ENCODE measurements around the gene PPP1R9A.

Gene PPP1R9A

DNA sequence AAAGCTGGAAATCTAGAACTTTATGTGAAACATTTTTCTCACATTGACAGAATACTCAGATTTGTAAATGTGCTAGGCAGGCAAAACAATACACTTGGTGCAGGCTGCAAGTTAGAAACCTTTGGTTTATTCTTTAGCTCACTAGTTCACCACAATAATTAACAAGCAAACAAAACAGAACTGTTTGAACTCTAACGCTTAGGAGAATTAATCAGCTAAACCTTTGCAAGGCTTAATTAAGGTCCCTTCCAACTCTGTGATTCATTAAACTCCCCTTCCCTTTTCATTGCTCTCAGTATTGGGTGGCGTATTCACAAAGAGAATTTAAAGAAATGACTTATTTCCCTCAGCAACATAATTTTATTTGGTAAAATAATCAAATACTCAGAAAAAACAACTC, 317.9 kb downstream of the PPP1R9A start:
- no peak overlapping the region for H3K27ac ChIP-seq
- no peaks in the 10 kb centered on the region for H3K4me1 ChIP-seq
- H3K4me3 ChIP-seq (ENCODE audit: low read depth, low read length): no peak overlapping the region
- H3K4me2 ChIP-seq (ENCODE audit: low read length): no peak overlapping the region
- H2AFZ ChIP-seq: no peak overlapping the region
- no peaks in the 10 kb centered on the region for H3K27me3 ChIP-seq (ENCODE audit: control insufficient read depth, insufficient read depth, low read length)
- H3K36me3 ChIP-seq (ENCODE audit: control insufficient read depth, insufficient read depth, low read length): no peaks in the 10 kb centered on the region
- H3K79me2 ChIP-seq: no peaks in the 10 kb centered on the region
- H3K9ac ChIP-seq: no peak overlapping the region
- no peaks in the 10 kb centered on the region for H3K9me3 ChIP-seq (ENCODE audit: control insufficient read depth, low read length)
- TF ChIP-seq, protein P1, sequence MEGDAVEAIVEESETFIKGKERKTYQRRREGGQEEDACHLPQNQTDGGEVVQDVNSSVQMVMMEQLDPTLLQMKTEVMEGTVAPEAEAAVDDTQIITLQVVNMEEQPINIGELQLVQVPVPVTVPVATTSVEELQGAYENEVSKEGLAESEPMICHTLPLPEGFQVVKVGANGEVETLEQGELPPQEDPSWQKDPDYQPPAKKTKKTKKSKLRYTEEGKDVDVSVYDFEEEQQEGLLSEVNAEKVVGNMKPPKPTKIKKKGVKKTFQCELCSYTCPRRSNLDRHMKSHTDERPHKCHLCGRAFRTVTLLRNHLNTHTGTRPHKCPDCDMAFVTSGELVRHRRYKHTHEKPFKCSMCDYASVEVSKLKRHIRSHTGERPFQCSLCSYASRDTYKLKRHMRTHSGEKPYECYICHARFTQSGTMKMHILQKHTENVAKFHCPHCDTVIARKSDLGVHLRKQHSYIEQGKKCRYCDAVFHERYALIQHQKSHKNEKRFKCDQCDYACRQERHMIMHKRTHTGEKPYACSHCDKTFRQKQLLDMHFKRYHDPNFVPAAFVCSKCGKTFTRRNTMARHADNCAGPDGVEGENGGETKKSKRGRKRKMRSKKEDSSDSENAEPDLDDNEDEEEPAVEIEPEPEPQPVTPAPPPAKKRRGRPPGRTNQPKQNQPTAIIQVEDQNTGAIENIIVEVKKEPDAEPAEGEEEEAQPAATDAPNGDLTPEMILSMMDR (IDR thresholded peaks at IDR 0.05): no peak

DNA sequence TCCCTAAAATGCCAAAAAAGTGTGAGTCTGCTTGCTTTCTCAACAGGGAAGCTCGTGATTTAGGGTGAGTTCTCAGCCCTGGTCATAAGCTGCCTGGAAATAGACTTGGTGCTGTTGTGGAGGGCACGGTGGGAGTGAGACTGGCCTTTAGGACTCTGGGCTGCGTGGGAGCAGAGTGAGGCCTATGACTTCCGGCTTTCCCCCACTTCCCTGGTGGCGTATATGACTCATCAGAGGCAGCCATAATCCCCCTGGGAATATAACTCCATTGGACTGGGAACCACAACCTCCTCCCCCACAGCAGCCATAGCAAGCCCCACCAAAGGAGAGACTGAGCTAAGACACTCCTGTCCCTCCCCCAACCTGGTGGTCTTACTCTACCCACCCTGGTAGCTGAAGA, 321.9 kb downstream of the PPP1R9A start:
- no peak overlapping the region for H3K9ac ChIP-seq
- no peak overlapping the region for H3K27ac ChIP-seq
- H3K36me3 ChIP-seq (ENCODE audit: control insufficient read depth, insufficient read depth, low read length): no peaks in the 10 kb centered on the region
- no peaks in the 10 kb centered on the region for H3K9me3 ChIP-seq (ENCODE audit: control insufficient read depth, low read length)
- H2AFZ ChIP-seq: no peak overlapping the region
- no peaks in the 10 kb centered on the region for H3K4me1 ChIP-seq
- H3K27me3 ChIP-seq (ENCODE audit: control insufficient read depth, insufficient read depth, low read length): no peaks in the 10 kb centered on the region
- no peak overlapping the region for H3K4me2 ChIP-seq (ENCODE audit: low read length)
- no peak overlapping the region for H3K4me3 ChIP-seq (ENCODE audit: low read depth, low read length)
- TF ChIP-seq, protein P1 (IDR thresholded peaks at IDR 0.05): no peak
- H3K79me2 ChIP-seq: no peaks in the 10 kb centered on the region

DNA sequence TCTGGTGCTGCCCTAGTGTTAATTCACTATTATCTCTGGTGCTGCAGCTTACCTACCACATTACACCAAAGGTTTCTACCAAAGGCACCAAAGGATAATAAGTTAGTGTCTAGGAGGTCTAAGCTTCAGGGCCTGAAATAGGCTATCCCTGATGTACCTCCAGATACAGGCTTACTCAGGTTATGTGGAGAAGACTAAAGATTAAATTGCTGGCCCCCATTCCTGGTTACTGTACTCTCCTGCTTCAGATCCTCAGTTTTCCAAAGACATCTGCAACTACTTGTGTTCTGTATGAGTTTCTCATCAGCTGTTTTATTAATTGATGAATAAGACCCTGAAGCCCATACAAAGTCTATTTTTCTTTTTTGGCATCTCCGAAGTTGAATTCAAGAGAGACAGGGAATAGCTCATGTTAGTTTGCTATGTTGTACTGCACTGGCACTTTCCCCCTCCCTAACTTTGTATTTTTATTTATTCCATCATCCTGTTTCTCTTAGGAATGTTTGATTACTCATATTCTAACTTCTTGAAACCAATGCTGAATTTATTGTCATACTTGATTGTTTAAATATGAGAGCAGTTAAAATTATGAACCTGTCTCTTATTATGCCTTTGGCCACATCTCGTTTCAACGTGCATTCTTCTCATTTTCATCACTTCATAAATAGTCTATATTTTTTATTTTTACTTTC, 331.0 kb downstream of the PPP1R9A start:
- Histone ChIP-seq H3K9ac (no peak overlapping the region), H3K4me3 (ENCODE audit: low read depth, low read length) (no peak overlapping the region), H3K79me2 (no peaks in the 10 kb centered on the region), H2AFZ (no peak overlapping the region), H3K36me3 (ENCODE audit: control insufficient read depth, insufficient read depth, low read length) (no peaks in the 10 kb centered on the region), H3K4me2 (ENCODE audit: low read length) (no peak overlapping the region), H3K9me3 (ENCODE audit: control insufficient read depth, low read length) (no peaks in the 10 kb centered on the region), H3K27me3 (ENCODE audit: control insufficient read depth, insufficient read depth, low read length) (no peaks in the 10 kb centered on the region), H3K4me1 (no peaks in the 10 kb centered on the region), H3K27ac (no peak overlapping the region)
- TF ChIP-seq, protein P1 (IDR thresholded peaks at IDR 0.05): no peak

DNA sequence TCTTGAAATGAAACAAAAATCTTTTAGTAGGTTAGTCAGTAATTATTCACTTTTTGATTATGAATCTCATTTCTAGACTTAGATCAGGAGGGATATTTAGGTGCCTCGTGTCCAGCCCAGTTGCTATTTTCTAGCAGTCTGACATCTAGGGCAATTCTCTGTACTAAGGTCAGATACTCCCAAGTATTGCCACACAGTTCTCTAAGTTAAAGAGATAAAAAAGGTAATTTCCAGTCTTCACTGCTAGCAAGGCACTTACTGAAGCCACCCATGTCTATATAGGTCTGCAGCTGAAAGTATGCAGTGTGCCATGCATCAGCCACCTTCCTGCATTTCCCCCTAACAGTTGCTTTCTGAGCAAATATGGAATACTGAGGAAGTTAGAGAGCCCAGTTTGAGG, 333.5 kb downstream of the PPP1R9A start:
- no peaks in the 10 kb centered on the region for H3K4me1 ChIP-seq
- TF ChIP-seq, protein P1 (IDR thresholded peaks at IDR 0.05): no peak
- H3K4me2 ChIP-seq (ENCODE audit: low read length): no peak overlapping the region
- H3K27ac ChIP-seq: no peak overlapping the region
- H3K27me3 ChIP-seq (ENCODE audit: control insufficient read depth, insufficient read depth, low read length): no peaks in the 10 kb centered on the region
- no peak overlapping the region for H3K9ac ChIP-seq
- no peaks in the 10 kb centered on the region for H3K9me3 ChIP-seq (ENCODE audit: control insufficient read depth, low read length)
- no peak overlapping the region for H3K4me3 ChIP-seq (ENCODE audit: low read depth, low read length)
- H2AFZ ChIP-seq: no peak overlapping the region
- no peaks in the 10 kb centered on the region for H3K79me2 ChIP-seq
- no peaks in the 10 kb centered on the region for H3K36me3 ChIP-seq (ENCODE audit: control insufficient read depth, insufficient read depth, low read length)

DNA sequence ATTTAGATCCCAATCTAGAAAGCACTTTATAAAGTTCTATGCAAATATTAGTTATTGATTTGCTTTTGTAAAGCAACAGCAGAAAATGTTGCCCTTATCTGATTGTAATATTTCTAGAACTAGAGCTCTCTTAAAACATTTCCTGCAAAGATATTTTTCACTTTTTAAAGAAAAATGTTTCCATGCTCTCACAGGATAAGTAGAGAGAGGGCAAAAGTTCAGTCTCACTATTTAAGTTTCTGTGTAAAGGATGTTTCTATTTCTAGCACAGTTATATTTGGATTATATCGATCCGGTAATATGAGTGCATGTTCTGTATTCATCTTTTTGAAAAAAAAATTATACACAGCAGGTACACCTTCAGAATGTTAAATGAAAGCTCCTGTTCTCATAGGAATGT, 334.9 kb downstream of the PPP1R9A start:
- H3K4me2 ChIP-seq (ENCODE audit: low read length): no peak overlapping the region

More for the DNA sequence above, 334.9 kb downstream of the PPP1R9A start:
- H3K9ac ChIP-seq: no peak overlapping the region
- H3K4me3 ChIP-seq (ENCODE audit: low read depth, low read length): no peak overlapping the region
- no peak overlapping the region for H2AFZ ChIP-seq
- H3K9me3 ChIP-seq (ENCODE audit: control insufficient read depth, low read length): no peaks in the 10 kb centered on the region
- H3K4me1 ChIP-seq: no peaks in the 10 kb centered on the region
- H3K79me2 ChIP-seq: no peaks in the 10 kb centered on the region
- no peak overlapping the region for H3K27ac ChIP-seq
- H3K27me3 ChIP-seq (ENCODE audit: control insufficient read depth, insufficient read depth, low read length): no peaks in the 10 kb centered on the region
- H3K36me3 ChIP-seq (ENCODE audit: control insufficient read depth, insufficient read depth, low read length): no peaks in the 10 kb centered on the region
- TF ChIP-seq, protein P1 (IDR thresholded peaks at IDR 0.05): no peak

All from parathyroid adenoma (tissue), 2 donors.